ENCODE results near the gene CILP2.
A peak's percentile ranks its signal among the peaks of the same experiment; 100 is the strongest.

Gene CILP2, protein sequence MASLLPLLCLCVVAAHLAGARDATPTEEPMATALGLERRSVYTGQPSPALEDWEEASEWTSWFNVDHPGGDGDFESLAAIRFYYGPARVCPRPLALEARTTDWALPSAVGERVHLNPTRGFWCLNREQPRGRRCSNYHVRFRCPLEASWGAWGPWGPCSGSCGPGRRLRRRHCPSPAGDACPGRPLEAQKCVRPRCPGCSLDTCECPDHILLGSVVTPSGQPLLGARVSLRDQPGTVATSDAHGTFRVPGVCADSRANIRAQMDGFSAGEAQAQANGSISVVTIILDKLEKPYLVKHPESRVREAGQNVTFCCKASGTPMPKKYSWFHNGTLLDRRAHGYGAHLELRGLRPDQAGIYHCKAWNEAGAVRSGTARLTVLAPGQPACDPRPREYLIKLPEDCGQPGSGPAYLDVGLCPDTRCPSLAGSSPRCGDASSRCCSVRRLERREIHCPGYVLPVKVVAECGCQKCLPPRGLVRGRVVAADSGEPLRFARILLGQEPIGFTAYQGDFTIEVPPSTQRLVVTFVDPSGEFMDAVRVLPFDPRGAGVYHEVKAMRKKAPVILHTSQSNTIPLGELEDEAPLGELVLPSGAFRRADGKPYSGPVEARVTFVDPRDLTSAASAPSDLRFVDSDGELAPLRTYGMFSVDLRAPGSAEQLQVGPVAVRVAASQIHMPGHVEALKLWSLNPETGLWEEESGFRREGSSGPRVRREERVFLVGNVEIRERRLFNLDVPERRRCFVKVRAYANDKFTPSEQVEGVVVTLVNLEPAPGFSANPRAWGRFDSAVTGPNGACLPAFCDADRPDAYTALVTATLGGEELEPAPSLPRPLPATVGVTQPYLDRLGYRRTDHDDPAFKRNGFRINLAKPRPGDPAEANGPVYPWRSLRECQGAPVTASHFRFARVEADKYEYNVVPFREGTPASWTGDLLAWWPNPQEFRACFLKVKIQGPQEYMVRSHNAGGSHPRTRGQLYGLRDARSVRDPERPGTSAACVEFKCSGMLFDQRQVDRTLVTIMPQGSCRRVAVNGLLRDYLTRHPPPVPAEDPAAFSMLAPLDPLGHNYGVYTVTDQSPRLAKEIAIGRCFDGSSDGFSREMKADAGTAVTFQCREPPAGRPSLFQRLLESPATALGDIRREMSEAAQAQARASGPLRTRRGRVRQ

DNA sequence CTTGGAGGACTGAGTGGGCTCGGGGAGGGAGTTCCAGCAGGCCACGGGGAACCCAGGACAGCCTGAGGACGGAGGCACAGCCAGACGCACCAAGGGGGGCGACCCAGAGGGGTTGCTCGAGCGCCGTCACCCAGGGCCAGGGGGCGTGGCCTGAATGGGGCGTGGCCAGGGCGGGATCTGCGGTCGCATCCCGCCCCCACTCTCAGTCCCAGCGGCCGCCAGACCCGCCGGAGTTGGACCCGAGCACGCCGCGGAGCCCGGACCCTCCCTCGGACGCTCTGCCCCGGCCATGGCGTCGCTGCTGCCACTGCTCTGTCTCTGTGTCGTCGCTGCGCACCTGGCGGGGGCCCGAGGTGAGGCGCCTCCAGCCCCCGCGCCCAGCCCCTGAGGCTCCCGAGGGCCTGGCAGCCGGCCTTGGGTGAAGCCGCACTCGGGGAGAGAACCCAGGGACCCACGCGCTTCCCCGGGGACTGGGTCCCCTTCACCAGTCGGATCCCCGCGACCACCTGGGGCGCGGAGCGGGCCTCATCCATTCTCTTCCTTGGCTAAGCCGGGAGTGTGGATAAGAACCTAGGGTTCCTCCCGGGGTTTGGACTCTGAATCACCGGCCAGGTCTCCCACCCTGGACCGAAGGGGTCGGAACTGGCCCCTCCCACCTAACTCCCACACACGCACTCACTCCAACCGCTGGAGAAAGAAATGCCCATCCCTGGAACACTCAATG is at the start of gene CILP2:
Gene CILP2 (plus strand): TSS at position 205 of the 724 bp plus-strand sequence. CDS start 85 bp downstream, at position 290.
- H3K27ac ChIP-seq (ENCODE audit: low read depth, low read length): no peak within 1 kb of the TSS
- H3K4me3 ChIP-seq (ENCODE audit: low read depth in 1 of 5, low read length in 5 of 5): peak within 1 kb of the TSS in 2 of 5 donors; percentile 22 to 55
- peaks cover 0 to 34% (median 28%) of the 10 kb centered on the region in 5 donors for H3K4me1 ChIP-seq (ENCODE audit: control insufficient read depth in 5 of 5, insufficient read depth in 5 of 5, low read length in 5 of 5)
- H3K27me3 ChIP-seq (ENCODE audit: control insufficient read depth in 5 of 5, insufficient read depth in 4 of 5, low read length in 5 of 5): peaks cover 23 to 51% (median 48%) of the 10 kb centered on the region in 5 donors
- no peak within 1 kb of the TSS for H3K9ac ChIP-seq (ENCODE audit: low read length in 5 of 5)
- peaks cover 0 to 5% (median 3%) of the 10 kb centered on the region in 5 donors for H3K36me3 ChIP-seq (ENCODE audit: control insufficient read depth in 5 of 5, insufficient read depth in 5 of 5, low read length in 5 of 5)
- no peaks in the 10 kb centered on the region for H3K9me3 ChIP-seq (ENCODE audit: control insufficient read depth in 5 of 5, low read length in 5 of 5)

DNA sequence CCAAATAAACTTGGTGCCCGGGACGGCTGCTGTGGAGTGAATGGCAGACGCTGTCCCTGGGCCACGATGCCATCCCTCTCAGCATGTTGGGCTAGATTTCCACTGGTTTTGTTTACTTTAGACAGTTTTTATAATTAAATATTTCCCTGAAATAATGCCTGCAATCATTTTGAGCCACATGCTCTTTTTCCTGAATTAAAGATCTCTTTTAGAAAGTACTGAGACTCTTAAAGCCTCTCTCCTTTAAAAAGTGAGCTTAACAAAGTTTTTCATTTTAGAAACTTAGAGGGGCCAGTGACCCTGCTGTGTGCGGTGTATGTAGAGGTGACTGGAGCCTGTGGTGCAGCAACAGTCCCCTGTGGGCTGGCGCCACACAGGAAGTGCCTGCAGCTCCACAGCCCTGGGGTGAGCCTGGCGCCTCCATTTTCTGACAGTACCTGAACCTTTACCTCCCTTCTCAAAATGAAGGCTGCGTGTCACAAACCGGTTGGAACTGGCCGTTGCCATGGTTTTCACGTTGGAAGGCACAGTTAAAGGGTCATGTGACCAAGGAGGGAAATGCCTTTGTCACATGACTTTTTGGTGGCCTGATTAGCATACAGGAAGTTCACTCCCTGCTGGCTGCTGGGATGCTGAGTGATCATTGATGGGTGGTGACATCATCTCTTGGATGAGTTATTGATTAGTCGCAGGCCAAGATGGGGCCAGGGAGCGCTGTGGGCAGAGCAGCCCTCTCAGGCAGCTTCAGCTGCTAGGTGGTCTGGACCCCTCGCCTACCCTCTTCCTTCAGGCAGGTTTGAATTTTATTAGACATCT is 49.0 kb upstream of the CILP2 start:
- H3K4me1 ChIP-seq (ENCODE audit: control insufficient read depth in 5 of 5, insufficient read depth in 5 of 5, low read length in 5 of 5): peaks cover 17 to 47% (median 43%) of the 10 kb centered on the region in 5 donors
- no peaks in the 10 kb centered on the region for H3K27me3 ChIP-seq (ENCODE audit: control insufficient read depth in 5 of 5, insufficient read depth in 4 of 5, low read length in 5 of 5)
- no peaks in the 10 kb centered on the region for H3K9me3 ChIP-seq (ENCODE audit: control insufficient read depth in 5 of 5, low read length in 5 of 5)
- H3K36me3 ChIP-seq (ENCODE audit: control insufficient read depth in 5 of 5, insufficient read depth in 5 of 5, low read length in 5 of 5): peaks cover 0 to 43% (median 23%) of the 10 kb centered on the region in 5 donors
- H3K9ac ChIP-seq (ENCODE audit: low read length in 5 of 5): peak overlapping the region in 4 of 5 donors; percentile 38 to 71 (median 58)
- peak overlapping the region; percentile 31 to 56 (median 53) for H3K4me3 ChIP-seq (ENCODE audit: low read depth in 1 of 5, low read length in 5 of 5)
- peak overlapping the region; percentile 94 for H3K27ac ChIP-seq (ENCODE audit: low read depth, low read length)

DNA sequence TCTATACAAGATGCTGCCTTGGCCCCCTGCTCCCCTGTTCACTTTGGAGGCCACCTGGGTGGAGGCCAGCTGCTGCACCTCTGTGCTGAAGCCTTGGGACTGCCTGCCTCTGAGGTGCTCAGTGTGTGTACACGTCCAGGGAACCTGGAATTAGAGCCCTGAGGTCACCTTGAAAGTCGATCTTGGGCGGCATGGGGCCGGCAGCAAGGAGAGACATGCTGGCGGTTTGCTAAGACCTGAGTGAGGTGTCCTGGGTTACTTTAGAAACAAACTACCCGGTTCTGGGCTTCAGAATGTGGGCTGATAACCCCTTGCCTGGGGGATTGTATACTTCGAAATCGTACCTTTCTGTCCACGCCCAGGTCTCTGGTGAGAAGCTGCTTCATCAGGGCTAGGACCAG is 48.3 kb upstream of the CILP2 start:
- Histone ChIP-seq H3K4me3 (ENCODE audit: low read depth in 1 of 5, low read length in 5 of 5) (peak overlapping the region in 4 of 5 donors; percentile 25 to 56 (median 49)), H3K36me3 (ENCODE audit: control insufficient read depth in 5 of 5, insufficient read depth in 5 of 5, low read length in 5 of 5) (peaks cover 0 to 50% (median 30%) of the 10 kb centered on the region in 5 donors), H3K4me1 (ENCODE audit: control insufficient read depth in 5 of 5, insufficient read depth in 5 of 5, low read length in 5 of 5) (peaks cover 16 to 45% (median 42%) of the 10 kb centered on the region in 5 donors), H3K27me3 (ENCODE audit: control insufficient read depth in 5 of 5, insufficient read depth in 4 of 5, low read length in 5 of 5) (no peaks in the 10 kb centered on the region), H3K9me3 (ENCODE audit: control insufficient read depth in 5 of 5, low read length in 5 of 5) (no peaks in the 10 kb centered on the region), H3K9ac (ENCODE audit: low read length in 5 of 5) (peak overlapping the region; percentile 12 to 36 (median 26)), H3K27ac (ENCODE audit: low read depth, low read length) (peak overlapping the region; percentile 94)

DNA sequence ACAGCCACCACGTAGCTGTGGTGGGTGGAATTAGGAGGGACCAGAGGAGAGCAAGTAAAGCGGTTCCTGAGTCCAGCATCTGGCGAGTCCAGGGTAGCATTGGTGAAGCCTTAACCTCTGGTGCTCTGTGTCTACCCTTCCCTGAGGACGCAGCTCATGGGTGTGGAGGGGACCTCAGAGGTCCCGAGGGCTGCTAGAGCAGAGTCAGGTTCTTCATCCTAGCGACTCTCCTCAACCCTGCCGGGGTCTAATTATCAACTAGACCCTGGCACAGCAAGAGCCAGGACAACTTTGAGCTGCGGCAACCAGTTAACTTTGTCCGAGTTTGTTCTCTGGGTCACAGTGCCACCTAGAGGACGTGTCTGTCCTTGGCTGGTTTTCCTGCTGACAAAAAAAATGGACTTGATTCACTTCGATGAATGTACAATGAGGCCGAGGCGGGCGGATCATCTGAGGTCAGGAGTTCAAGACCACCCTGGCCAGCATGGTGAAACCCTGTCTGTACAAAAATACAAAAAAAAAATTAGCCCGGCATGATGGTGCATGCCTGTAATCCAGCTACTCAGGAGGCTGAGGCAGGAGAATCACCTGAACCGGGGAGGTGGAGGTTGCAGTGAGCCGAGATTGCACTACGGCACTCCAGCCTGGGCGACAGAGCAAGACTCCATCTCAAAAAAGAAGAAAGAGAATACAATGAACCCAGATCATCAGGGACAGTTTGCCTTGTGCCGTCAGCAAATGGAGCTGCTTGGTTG is 47.7 kb upstream of the CILP2 start:
- H3K27me3 ChIP-seq (ENCODE audit: control insufficient read depth in 5 of 5, insufficient read depth in 4 of 5, low read length in 5 of 5): no peaks in the 10 kb centered on the region
- H3K9me3 ChIP-seq (ENCODE audit: control insufficient read depth in 5 of 5, low read length in 5 of 5): no peaks in the 10 kb centered on the region
- peak overlapping the region in 3 of 5 donors; percentile 25 to 45 (median 28) for H3K4me3 ChIP-seq (ENCODE audit: low read depth in 1 of 5, low read length in 5 of 5)
- H3K27ac ChIP-seq (ENCODE audit: low read depth, low read length): peak overlapping the region; percentile 94
- peak overlapping the region in 3 of 5 donors; percentile 12 to 36 (median 14) for H3K9ac ChIP-seq (ENCODE audit: low read length in 5 of 5)
- H3K36me3 ChIP-seq (ENCODE audit: control insufficient read depth in 5 of 5, insufficient read depth in 5 of 5, low read length in 5 of 5): peaks cover 0 to 54% (median 31%) of the 10 kb centered on the region in 5 donors
- peaks cover 15 to 39% (median 36%) of the 10 kb centered on the region in 5 donors for H3K4me1 ChIP-seq (ENCODE audit: control insufficient read depth in 5 of 5, insufficient read depth in 5 of 5, low read length in 5 of 5)

DNA sequence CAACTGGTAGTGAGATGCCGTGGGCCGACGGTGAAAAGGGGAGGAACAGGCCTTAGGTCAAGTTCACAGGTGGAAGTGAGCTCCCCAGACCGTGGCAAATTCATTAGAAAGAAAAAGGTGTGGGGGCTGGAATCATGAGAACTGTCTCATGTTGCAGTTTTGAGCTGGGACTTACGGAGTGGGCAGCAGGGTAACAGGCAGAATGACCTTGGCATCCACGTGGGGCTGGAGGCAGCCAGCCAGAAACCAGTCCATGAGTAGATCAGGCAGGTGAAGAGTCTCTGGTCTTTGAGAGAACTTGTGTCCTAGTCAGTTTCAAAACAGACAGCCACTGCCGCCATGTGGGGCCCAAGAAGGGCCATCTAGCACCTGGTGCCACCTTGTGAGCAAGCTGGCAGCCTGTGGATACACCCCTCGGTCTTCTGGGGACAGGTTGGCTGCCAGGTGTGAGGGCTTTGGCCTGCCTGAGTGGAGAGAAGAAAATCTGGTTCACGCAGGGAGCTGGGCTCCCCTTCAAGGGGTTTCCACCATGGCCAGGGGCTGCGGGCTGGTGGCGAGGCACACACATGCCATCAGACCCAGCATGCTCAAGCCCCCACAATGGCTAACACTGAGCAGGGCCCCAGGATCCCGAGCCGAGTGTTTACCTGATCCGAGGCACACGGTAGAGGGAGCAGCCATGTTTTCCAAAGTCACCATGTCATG is 46.6 kb upstream of the CILP2 start:
- Histone ChIP-seq H3K9ac (ENCODE audit: low read length in 5 of 5) (no peak overlapping the region), H3K27ac (ENCODE audit: low read depth, low read length) (no peak overlapping the region), H3K4me3 (ENCODE audit: low read depth in 1 of 5, low read length in 5 of 5) (no peak overlapping the region), H3K27me3 (ENCODE audit: control insufficient read depth in 5 of 5, insufficient read depth in 4 of 5, low read length in 5 of 5) (no peaks in the 10 kb centered on the region), H3K4me1 (ENCODE audit: control insufficient read depth in 5 of 5, insufficient read depth in 5 of 5, low read length in 5 of 5) (peaks cover 15 to 35% (median 31%) of the 10 kb centered on the region in 5 donors), H3K36me3 (ENCODE audit: control insufficient read depth in 5 of 5, insufficient read depth in 5 of 5, low read length in 5 of 5) (peaks cover 0 to 59% (median 41%) of the 10 kb centered on the region in 5 donors), H3K9me3 (ENCODE audit: control insufficient read depth in 5 of 5, low read length in 5 of 5) (no peaks in the 10 kb centered on the region)

DNA sequence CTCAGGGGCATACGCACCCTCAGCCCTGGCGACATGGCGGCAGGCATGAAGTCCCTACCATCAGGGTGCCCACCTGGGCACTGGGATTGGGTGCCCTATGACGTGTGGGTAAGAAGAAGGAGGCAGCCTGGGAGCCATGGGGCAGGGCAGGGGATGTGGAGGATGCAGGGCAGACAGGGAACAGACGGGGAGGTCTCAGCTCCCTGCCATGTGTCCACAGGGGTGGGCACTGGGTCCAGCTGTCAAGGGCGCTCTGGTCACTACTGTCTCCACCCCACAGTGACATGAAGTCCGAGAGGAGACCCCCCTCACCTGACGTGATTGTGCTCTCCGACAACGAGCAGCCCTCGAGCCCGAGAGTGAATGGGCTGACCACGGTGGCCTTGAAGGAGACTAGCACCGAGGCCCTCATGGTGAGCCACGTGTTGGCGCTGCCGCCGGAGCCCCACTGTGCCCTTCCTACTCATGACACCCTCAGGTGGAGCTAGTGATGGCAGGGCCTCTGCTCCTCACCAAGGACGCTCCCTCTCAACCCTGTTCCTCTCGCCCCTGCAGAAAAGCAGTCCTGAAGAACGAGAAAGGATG is 45.9 kb upstream of the CILP2 start:
- Histone ChIP-seq H3K4me3 (ENCODE audit: low read depth in 1 of 5, low read length in 5 of 5) (no peak overlapping the region), H3K9me3 (ENCODE audit: control insufficient read depth in 5 of 5, low read length in 5 of 5) (no peaks in the 10 kb centered on the region), H3K4me1 (ENCODE audit: control insufficient read depth in 5 of 5, insufficient read depth in 5 of 5, low read length in 5 of 5) (peaks cover 15 to 35% (median 31%) of the 10 kb centered on the region in 5 donors), H3K9ac (ENCODE audit: low read length in 5 of 5) (no peak overlapping the region), H3K27me3 (ENCODE audit: control insufficient read depth in 5 of 5, insufficient read depth in 4 of 5, low read length in 5 of 5) (no peaks in the 10 kb centered on the region), H3K36me3 (ENCODE audit: control insufficient read depth in 5 of 5, insufficient read depth in 5 of 5, low read length in 5 of 5) (peaks cover 0 to 59% (median 45%) of the 10 kb centered on the region in 5 donors), H3K27ac (ENCODE audit: low read depth, low read length) (no peak overlapping the region)

DNA sequence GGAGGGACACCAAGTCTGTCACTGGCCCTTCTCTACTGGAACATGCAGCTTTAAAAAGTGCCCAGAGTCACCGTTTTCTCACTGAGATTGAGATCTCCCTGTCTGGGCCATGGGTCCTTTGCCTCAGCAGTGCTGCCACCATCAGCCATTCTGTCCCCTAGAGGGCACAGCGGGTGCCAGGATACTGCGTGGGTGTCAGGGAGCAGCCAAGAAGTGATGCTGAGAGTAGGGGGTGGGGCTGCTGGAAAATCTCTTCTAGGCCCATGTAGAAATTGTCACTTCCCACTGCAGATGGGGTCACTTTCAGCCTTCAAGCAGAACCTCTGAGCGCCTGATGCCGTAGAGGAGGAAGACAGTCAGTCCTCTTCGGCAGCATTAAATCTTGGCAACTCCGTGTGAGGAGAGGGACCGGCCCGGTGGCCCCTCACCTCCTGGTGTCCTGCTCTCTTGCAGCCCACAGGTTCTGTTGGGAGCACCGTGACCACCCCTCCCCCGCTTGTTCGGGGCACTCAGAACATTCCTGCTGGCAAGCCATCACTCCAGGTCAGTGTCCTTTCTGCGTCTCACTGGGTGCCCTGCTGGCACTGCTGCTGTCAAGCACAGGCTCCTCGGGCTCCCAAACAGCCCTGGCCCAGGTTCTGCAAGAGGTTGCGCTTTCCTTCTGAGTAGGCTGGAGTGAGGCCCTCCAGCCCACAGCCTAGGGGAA is 44.1 kb upstream of the CILP2 start:
- Histone ChIP-seq H3K9ac (ENCODE audit: low read length in 5 of 5) (peak overlapping the region in 1 of 5 donors; percentile 2), H3K4me1 (ENCODE audit: control insufficient read depth in 5 of 5, insufficient read depth in 5 of 5, low read length in 5 of 5) (peaks cover 10 to 22% (median 17%) of the 10 kb centered on the region in 5 donors), H3K9me3 (ENCODE audit: control insufficient read depth in 5 of 5, low read length in 5 of 5) (no peaks in the 10 kb centered on the region), H3K4me3 (ENCODE audit: low read depth in 1 of 5, low read length in 5 of 5) (no peak overlapping the region), H3K36me3 (ENCODE audit: control insufficient read depth in 5 of 5, insufficient read depth in 5 of 5, low read length in 5 of 5) (peaks cover 0 to 76% (median 63%) of the 10 kb centered on the region in 5 donors), H3K27me3 (ENCODE audit: control insufficient read depth in 5 of 5, insufficient read depth in 4 of 5, low read length in 5 of 5) (no peaks in the 10 kb centered on the region), H3K27ac (ENCODE audit: low read depth, low read length) (no peak overlapping the region)

All from subcutaneous abdominal adipose tissue (tissue), 5 donors.